Measurements from ENCODE around the gene RFNG. TPM values are rescaled to one million over a fixed set of nuclear protein-coding genes. Genes with fewer than 3 reads are reported as not detected.

Gene RFNG
- total and polyA plus RNA-seq, 2 of the 13 experiments (the other 11 are each of a cell fraction or from before 2014, with no cell fraction given), result 61.4 to 64.0 TPM

DNA sequence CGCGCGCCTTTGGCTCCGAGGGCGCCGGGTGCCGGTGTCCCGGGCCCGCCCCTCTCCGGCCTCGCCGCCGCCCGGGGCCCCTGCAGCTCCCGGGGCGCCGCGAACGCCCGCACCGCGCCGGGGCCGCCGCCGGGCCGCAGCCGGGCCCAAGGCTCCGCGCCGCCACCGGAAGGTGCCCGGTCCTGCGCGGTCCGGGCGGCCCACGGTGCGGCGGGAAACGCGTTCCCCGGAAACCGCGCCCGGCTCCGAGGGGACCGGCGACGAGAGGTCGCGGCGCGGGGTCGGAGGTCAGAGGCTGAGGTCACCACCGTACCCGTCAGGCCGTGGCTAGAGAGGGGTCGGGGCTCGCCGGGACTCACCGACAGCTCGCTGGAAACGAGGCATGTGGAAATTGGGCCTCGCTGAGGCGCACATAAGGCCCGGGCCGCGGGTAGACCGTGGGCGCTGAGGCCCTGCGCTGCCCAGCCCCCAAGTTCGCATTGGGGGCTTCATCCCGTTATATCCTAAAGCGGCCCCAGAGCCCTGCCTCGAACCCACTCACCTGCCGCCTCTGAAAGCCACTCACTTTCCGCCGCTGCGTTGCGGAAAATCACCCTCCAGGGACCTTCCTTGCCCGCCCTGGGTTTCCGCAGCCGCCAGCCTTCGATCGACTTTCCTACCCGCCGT is 14.2 kb upstream of the RFNG start, which contains the start of gene DUS1L (continued):
- TF ChIP-seq, protein P1, sequence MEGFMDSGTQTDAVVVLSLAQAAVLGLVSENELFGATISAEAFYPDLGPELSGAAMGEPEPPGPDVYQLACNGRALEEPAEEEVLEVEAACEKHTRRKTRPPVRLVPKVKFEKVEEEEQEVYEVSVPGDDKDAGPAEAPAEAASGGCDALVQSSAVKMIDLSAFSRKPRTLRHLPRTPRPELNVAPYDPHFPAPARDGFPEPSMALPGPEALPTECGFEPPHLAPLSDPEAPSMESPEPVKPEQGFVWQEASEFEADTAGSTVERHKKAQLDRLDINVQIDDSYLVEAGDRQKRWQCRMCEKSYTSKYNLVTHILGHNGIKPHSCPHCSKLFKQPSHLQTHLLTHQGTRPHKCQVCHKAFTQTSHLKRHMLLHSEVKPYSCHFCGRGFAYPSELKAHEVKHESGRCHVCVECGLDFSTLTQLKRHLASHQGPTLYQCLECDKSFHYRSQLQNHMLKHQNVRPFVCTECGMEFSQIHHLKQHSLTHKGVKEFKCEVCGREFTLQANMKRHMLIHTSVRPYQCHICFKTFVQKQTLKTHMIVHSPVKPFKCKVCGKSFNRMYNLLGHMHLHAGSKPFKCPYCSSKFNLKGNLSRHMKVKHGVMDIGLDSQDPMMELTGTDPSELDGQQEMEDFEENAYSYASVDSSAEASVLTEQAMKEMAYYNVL (CRISPR knock-in tag; IDR thresholded peaks at IDR 0.05; ENCODE audit: borderline replicate concordance), result peak; percentile 35; the same call in 1 of the 2 replicates
- TF ChIP-seq, protein P2, sequence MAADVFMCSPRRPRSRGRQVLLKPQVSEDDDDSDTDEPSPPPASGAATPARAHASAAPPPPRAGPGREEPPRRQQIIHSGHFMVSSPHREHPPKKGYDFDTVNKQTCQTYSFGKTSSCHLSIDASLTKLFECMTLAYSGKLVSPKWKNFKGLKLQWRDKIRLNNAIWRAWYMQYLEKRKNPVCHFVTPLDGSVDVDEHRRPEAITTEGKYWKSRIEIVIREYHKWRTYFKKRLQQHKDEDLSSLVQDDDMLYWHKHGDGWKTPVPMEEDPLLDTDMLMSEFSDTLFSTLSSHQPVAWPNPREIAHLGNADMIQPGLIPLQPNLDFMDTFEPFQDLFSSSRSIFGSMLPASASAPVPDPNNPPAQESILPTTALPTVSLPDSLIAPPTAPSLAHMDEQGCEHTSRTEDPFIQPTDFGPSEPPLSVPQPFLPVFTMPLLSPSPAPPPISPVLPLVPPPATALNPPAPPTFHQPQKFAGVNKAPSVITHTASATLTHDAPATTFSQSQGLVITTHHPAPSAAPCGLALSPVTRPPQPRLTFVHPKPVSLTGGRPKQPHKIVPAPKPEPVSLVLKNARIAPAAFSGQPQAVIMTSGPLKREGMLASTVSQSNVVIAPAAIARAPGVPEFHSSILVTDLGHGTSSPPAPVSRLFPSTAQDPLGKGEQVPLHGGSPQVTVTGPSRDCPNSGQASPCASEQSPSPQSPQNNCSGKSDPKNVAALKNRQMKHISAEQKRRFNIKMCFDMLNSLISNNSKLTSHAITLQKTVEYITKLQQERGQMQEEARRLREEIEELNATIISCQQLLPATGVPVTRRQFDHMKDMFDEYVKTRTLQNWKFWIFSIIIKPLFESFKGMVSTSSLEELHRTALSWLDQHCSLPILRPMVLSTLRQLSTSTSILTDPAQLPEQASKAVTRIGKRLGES (CRISPR knock-in tag; IDR thresholded peaks at IDR 0.05; ENCODE audit: borderline replicate concordance), result no peak
- TF ChIP-seq, protein P3, sequence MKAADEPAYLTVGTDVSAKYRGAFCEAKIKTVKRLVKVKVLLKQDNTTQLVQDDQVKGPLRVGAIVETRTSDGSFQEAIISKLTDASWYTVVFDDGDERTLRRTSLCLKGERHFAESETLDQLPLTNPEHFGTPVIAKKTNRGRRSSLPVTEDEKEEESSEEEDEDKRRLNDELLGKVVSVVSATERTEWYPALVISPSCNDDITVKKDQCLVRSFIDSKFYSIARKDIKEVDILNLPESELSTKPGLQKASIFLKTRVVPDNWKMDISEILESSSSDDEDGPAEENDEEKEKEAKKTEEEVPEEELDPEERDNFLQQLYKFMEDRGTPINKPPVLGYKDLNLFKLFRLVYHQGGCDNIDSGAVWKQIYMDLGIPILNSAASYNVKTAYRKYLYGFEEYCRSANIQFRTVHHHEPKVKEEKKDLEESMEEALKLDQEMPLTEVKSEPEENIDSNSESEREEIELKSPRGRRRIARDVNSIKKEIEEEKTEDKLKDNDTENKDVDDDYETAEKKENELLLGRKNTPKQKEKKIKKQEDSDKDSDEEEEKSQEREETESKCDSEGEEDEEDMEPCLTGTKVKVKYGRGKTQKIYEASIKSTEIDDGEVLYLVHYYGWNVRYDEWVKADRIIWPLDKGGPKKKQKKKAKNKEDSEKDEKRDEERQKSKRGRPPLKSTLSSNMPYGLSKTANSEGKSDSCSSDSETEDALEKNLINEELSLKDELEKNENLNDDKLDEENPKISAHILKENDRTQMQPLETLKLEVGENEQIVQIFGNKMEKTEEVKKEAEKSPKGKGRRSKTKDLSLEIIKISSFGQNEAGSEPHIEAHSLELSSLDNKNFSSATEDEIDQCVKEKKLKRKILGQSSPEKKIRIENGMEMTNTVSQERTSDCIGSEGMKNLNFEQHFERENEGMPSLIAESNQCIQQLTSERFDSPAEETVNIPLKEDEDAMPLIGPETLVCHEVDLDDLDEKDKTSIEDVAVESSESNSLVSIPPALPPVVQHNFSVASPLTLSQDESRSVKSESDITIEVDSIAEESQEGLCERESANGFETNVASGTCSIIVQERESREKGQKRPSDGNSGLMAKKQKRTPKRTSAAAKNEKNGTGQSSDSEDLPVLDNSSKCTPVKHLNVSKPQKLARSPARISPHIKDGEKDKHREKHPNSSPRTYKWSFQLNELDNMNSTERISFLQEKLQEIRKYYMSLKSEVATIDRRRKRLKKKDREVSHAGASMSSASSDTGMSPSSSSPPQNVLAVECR (CRISPR knock-in tag; IDR thresholded peaks at IDR 0.05; ENCODE audit: borderline replicate concordance), result peak; percentile 95
- TF ChIP-seq ZNF44 (CRISPR knock-in tag; IDR thresholded peaks at IDR 0.05) (peak; percentile 86; the same call in 1 of the 2 replicates), ZNF12 (CRISPR knock-in tag; IDR thresholded peaks at IDR 0.05) (peak; percentile 86)
- TF ChIP-seq, protein P4, sequence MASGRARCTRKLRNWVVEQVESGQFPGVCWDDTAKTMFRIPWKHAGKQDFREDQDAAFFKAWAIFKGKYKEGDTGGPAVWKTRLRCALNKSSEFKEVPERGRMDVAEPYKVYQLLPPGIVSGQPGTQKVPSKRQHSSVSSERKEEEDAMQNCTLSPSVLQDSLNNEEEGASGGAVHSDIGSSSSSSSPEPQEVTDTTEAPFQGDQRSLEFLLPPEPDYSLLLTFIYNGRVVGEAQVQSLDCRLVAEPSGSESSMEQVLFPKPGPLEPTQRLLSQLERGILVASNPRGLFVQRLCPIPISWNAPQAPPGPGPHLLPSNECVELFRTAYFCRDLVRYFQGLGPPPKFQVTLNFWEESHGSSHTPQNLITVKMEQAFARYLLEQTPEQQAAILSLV (CRISPR knock-in tag; IDR thresholded peaks at IDR 0.05; ENCODE audit: borderline replicate concordance), result peak; percentile 84; the same call in 1 of the 2 replicates
- TF ChIP-seq, protein P5, sequence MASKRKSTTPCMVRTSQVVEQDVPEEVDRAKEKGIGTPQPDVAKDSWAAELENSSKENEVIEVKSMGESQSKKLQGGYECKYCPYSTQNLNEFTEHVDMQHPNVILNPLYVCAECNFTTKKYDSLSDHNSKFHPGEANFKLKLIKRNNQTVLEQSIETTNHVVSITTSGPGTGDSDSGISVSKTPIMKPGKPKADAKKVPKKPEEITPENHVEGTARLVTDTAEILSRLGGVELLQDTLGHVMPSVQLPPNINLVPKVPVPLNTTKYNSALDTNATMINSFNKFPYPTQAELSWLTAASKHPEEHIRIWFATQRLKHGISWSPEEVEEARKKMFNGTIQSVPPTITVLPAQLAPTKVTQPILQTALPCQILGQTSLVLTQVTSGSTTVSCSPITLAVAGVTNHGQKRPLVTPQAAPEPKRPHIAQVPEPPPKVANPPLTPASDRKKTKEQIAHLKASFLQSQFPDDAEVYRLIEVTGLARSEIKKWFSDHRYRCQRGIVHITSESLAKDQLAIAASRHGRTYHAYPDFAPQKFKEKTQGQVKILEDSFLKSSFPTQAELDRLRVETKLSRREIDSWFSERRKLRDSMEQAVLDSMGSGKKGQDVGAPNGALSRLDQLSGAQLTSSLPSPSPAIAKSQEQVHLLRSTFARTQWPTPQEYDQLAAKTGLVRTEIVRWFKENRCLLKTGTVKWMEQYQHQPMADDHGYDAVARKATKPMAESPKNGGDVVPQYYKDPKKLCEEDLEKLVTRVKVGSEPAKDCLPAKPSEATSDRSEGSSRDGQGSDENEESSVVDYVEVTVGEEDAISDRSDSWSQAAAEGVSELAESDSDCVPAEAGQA (IDR thresholded peaks at IDR 0.05; ENCODE audit: low read depth), result peak; percentile 92
- TF ChIP-seq, protein P5 (CRISPR knock-in tag; IDR thresholded peaks at IDR 0.05; ENCODE audit: borderline replicate concordance), result no peak
